GM10266 (cell line): ENCODE measurements around the gene TIMM10B.

Experiments used
- DNase-seq: peaks from one replicate; pipeline ENCODE4 v3.0.0; 2012; ENCODE audit errors: extremely low spot score
- CTCF ChIP-seq: IDR thresholded peaks from 2 replicates; pipeline ENCODE4 v1.5.1; 2012; ENCODE audit warnings: mild to moderate bottlenecking, low read depth; ENCODE audit not compliant: control insufficient read depth, insufficient read depth; ENCODE audit errors: missing control alignments

The TIMM10B gene

GRCh38 chr11:6488821-6489220 lies 7.5 kb downstream of the TIMM10B start:
- no peak for TF ChIP-seq CTCF
- no peak for DNase-seq

GRCh38 chr11:6489306-6489705 lies 8.0 kb downstream of the TIMM10B start:
- no peak for TF ChIP-seq CTCF
- no peak for DNase-seq

GRCh38 chr11:6497069-6497839 lies 16.0 kb downstream of the TIMM10B start, which contains the start of gene DNHD1:
DNHD1 (plus strand) TSS chr11:6497280; CDS start chr11:6498216, 936 bp downstream.
- no peak for DNase-seq
- no peak for TF ChIP-seq CTCF

GRCh38 chr11:6498121-6498520 lies 16.8 kb downstream of the TIMM10B start:
- TF ChIP-seq CTCF: no peak
- DNase-seq: no peak

- no peak for DNase-seq
- no peak for TF ChIP-seq CTCF
Measured at GRCh38 chr11:6498544-6498943, 17.2 kb downstream of the TIMM10B start.

- TF ChIP-seq CTCF: no peak
- DNase-seq: no peak
Measured at GRCh38 chr11:6502382-6502781, 21.1 kb downstream of the TIMM10B start.

GRCh38 chr11:6504166-6504565 lies 22.9 kb downstream of the TIMM10B start:
- DNase-seq: no peak
- no peak for TF ChIP-seq CTCF
